Smooth muscle cell (in vitro differentiated cells): ENCODE results near the gene KRTAP10-2. TPM values are rescaled to one million over a fixed set of nuclear protein-coding genes. Genes with fewer than 3 reads are reported as not detected.

ENCODE experiments used
- DNase-seq: peaks from one replicate; lab custom pipeline; 2025; ENCODE audit not compliant: unreplicated experiment; lab: John Stamatoyannopoulos, UW
- H2AFZ ChIP-seq: fragments of 200-600 bp; sonication (generic); 2 replicates; pipeline ENCODE4 v1.6.0; 2016; ENCODE audit warnings: antibody characterized with exemption, low read depth, mild to moderate bottlenecking
- H3F3A ChIP-seq: fragments of 200-600 bp; sonication (generic); 2 replicates; pipeline ENCODE4 v1.6.0; 2017; ENCODE audit warnings: antibody characterized with exemption, low read depth
- H3K27ac ChIP-seq: fragments of 200-600 bp; sonication (generic); 2 replicates; pipeline ENCODE4 v1.5.1; 2016; ENCODE audit warnings: low read depth, mild to moderate bottlenecking
- H3K27me3 ChIP-seq: fragments of 200-600 bp; sonication (generic); 2 replicates; pipeline ENCODE4 v1.6.1; 2016; ENCODE audit warnings: low read depth, mild to moderate bottlenecking
- H3K36me3 ChIP-seq: fragments of 200-600 bp; sonication (generic); 2 replicates; pipeline ENCODE4 v1.5.1; 2016; ENCODE audit warnings: low read depth
- H3K4me1 ChIP-seq: fragments of 200-600 bp; sonication (generic); 2 replicates; pipeline ENCODE4 v1.5.1; 2016; ENCODE audit warnings: low read depth
- H3K4me2 ChIP-seq: fragments of 200-600 bp; sonication (generic); 2 replicates; pipeline ENCODE4 v1.6.0; 2016; ENCODE audit warnings: mild to moderate bottlenecking
- H3K4me3 ChIP-seq: fragments of 200-600 bp; sonication (generic); 2 replicates; pipeline ENCODE4 v1.5.1; 2016; ENCODE audit warnings: mild to moderate bottlenecking
- H3K79me2 ChIP-seq: fragments of 200-600 bp; sonication (generic); 2 replicates; pipeline ENCODE4 v1.6.0; 2016; ENCODE audit warnings: low read depth, mild to moderate bottlenecking
- H3K9ac ChIP-seq: fragments of 200-600 bp; sonication (generic); 2 replicates; pipeline ENCODE4 v1.6.0; 2016; ENCODE audit warnings: low read depth
- H3K9me3 ChIP-seq: fragments of 200-600 bp; sonication (generic); replicated peaks from 2 replicates; pipeline ENCODE4 v1.5.1; 2016; ENCODE audit warnings: low read depth
- H4K20me1 ChIP-seq: fragments of 200-600 bp; sonication (generic); 2 replicates; pipeline ENCODE4 v1.6.0; 2016; ENCODE audit warnings: low read depth
- WGBS: methylation state at CpG from one replicate; pipeline ENCODE4 v1.1.7; 2016; ENCODE audit warnings: low lambda C conversion rate; 5-methylcytosine and 5-hydroxymethylcytosine counted together
- polyA plus RNA-seq: library from polyadenylated mRNA; unstranded; fragments of >200 nt; fragmentation: Nextera tagmentation; extraction: Ambion mirVana; gene quantifications from 2 replicates; pipeline ENCODE4 v1.2.1, GENCODE V29; 2016
- total RNA-seq: library from RNA; depleted of rRNA; stranded (reverse); fragments of >200 nt; gene quantifications from 2 replicates; pipeline ENCODE4 v1.2.3, GENCODE V29; 2014
- TF ChIP-seq, protein P1 (sequence below): fragments of 200-600 bp; sonication (generic); IDR thresholded peaks from 2 replicates; pipeline ENCODE4 v1.5.1; 2017; ENCODE audit warnings: borderline replicate concordance, mild to moderate bottlenecking, antibody characterized with exemption; ENCODE audit not compliant: insufficient read depth, poor library complexity, severe bottlenecking

The KRTAP10-2 gene
- total and polyA plus RNA-seq, 2 experiments from 2014 or later = not detected

DNA sequence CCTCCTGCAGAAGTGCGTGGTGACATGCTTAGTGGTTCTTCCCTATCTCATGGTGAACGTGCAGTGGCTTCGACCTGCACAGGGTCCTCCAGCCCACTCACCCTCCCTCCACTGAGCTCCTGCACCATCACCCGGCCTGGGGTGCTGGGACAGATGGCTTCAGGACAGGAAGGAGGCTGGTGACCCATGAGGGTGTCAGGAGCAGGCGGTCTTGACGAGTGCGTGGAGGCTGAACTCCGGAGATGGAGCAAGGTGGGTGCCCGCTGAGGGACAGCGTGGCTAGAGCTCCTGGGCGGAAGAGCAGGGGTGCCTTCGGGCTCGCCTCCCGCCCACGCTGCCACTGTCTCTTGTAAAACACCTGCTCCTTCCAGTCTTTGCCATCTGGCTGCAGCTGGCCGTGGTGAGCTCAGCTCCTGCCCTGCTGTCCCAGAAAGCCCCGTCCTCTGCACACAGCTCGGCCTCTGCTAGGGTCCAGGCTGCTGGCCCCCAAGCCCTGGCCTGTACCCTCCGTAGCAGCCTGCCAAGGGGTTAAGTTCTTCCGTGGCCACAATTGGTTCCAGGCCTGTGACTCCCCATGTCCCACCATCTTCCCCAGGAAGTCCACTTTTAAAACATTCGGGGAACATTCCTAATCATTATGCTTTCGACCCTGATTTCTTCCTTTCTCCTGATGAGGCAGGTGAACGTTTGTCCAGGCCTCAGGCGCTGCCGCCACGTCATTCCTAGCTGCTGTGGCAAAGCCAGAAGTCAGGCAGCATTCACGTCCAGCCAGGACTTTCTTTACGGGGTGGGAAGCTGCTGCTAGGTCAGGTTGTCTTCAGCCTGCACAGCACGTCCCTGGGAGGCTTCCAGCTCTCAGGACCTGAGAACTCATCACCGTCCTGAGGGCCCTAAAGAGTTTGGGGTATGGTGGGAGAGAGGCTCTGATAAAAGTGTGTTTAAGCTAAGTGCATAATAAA lies 19.4 kb downstream of the KRTAP10-2 start:
- no peak for DNase-seq
- Histone ChIP-seq H3K9ac (no peak overlapping the region), H3K4me2 (no peak overlapping the region), H3K4me1 (no peaks in the 10 kb centered on the region), H3F3A (no peaks in the 10 kb centered on the region), H2AFZ (no peak overlapping the region), H3K27ac (no peak overlapping the region), H3K36me3 (no peaks in the 10 kb centered on the region), H3K27me3 (no peaks in the 10 kb centered on the region), H3K4me3 (no peak overlapping the region), H4K20me1 (no peaks in the 10 kb centered on the region), H3K79me2 (no peaks in the 10 kb centered on the region), H3K9me3 (no peaks in the 10 kb centered on the region)
- TF ChIP-seq, protein P1, sequence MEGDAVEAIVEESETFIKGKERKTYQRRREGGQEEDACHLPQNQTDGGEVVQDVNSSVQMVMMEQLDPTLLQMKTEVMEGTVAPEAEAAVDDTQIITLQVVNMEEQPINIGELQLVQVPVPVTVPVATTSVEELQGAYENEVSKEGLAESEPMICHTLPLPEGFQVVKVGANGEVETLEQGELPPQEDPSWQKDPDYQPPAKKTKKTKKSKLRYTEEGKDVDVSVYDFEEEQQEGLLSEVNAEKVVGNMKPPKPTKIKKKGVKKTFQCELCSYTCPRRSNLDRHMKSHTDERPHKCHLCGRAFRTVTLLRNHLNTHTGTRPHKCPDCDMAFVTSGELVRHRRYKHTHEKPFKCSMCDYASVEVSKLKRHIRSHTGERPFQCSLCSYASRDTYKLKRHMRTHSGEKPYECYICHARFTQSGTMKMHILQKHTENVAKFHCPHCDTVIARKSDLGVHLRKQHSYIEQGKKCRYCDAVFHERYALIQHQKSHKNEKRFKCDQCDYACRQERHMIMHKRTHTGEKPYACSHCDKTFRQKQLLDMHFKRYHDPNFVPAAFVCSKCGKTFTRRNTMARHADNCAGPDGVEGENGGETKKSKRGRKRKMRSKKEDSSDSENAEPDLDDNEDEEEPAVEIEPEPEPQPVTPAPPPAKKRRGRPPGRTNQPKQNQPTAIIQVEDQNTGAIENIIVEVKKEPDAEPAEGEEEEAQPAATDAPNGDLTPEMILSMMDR = no peak
- WGBS = 93% methylated on average over 30 of the region's 30 CpGs

DNA sequence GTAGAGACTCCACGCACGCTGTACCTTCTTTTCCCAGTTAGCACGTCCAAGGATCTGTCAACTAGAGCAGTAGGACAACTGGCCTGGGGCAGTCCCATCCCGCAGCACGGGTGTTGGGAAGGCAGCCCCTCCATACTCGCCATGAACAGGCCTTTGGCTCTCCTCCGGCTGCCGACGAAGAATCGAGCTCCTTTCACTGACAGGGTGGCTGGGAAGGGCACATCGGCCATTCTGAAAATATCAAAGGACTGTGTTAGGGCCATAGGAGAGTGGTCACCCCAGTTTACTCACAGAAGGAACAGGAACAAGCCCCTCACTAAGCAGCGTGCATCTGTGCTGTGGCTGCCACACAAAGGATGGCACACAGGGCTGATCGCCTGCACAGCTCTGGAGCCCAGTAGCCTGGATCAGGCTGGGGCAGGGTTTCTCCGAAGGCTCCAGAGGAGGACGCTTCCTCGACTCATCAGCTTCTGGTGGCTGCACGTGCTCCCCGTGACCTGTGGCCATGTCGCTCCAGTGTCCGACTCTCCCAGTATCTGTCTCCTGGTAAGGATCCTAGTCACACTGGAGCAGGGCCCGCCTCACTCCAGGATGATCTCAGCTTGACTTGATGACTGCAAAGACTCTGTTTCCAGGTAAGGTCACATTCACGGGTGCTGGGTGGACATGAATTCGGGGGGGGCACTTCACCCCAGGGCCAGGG lies 20.3 kb downstream of the KRTAP10-2 start:
- Histone ChIP-seq H2AFZ (no peak overlapping the region), H3K4me3 (no peak overlapping the region), H3K27me3 (no peaks in the 10 kb centered on the region), H3K9me3 (no peaks in the 10 kb centered on the region), H3K36me3 (no peaks in the 10 kb centered on the region), H4K20me1 (no peaks in the 10 kb centered on the region), H3K9ac (no peak overlapping the region), H3K27ac (no peak overlapping the region), H3K79me2 (no peaks in the 10 kb centered on the region), H3K4me2 (no peak overlapping the region), H3F3A (no peaks in the 10 kb centered on the region), H3K4me1 (no peaks in the 10 kb centered on the region)
- TF ChIP-seq, protein P1 = no peak
- DNase-seq = no peak
- 93% methylated on average over 23 of the region's 23 CpGs for WGBS

- no peak for DNase-seq
- no peaks in the 10 kb centered on the region for H3K79me2 ChIP-seq
- H3K4me1 ChIP-seq = no peaks in the 10 kb centered on the region
- no peaks in the 10 kb centered on the region for H3K9me3 ChIP-seq
- TF ChIP-seq, protein P1 = no peak
- no peak overlapping the region for H3K9ac ChIP-seq
- no peaks in the 10 kb centered on the region for H3F3A ChIP-seq
- WGBS = 90% methylated on average over 7 of the region's 7 CpGs
- no peak overlapping the region for H2AFZ ChIP-seq
- no peak overlapping the region for H3K4me3 ChIP-seq
- H3K36me3 ChIP-seq = no peaks in the 10 kb centered on the region
- H3K27ac ChIP-seq = no peak overlapping the region
- H3K27me3 ChIP-seq = no peaks in the 10 kb centered on the region
- no peaks in the 10 kb centered on the region for H4K20me1 ChIP-seq
- H3K4me2 ChIP-seq = no peak overlapping the region
Observed at GRCh38 chr21:44530221-44530902, 20.9 kb downstream of the KRTAP10-2 start.
